GM12878 (cell line): ENCODE measurements around the gene CDC42BPA. TPM values are rescaled to one million over a fixed set of nuclear protein-coding genes. Genes with fewer than 3 reads are reported as not detected.

Experiments
- ATAC-seq: fragments of 200-7000 bp; cut with Tn5 transposase; 3 replicates; pipeline ENCODE4 v1.9.1; 2020; ENCODE audit warnings: mild to moderate bottlenecking, moderate library complexity
- BruUV-seq: library from RNA; stranded (reverse); fragments of 400-500 nt; replicated peaks from 2 replicates; lab custom pipeline; 2021; lab: Mats Ljungman, UMichigan
- CTCF ChIA-PET: fragments of 300-600 bp; sonication (Branson Sonifier 250); formaldehyde crosslinking; extraction: SDS; loops from one replicate; lab custom pipeline; 2021; ENCODE audit warnings: inconsistent platforms; lab: Yijun Ruan, JAX
- POLR2A ChIA-PET: fragments of 350-600 bp; formaldehyde crosslinking; extraction: SDS; loops from one replicate; lab custom pipeline; 2021; ENCODE audit warnings: inconsistent platforms; lab: Charles Lee
- RAD21 ChIA-PET: fragments of 300-600 bp; sonication (Branson Sonifier 250); formaldehyde crosslinking; loops from one replicate; lab custom pipeline; 2023; ENCODE audit warnings: antibody characterized with exemption; ENCODE audit not compliant: unreplicated experiment; lab: Charles Lee
- SMC1A ChIA-PET: fragments of 300-600 bp; sonication (Branson Sonifier 250); formaldehyde crosslinking; loops from one replicate; lab custom pipeline; 2023; ENCODE audit not compliant: unreplicated experiment, uncharacterized antibody; lab: Charles Lee
- DNase-seq: peaks from one replicate; pipeline ENCODE4 v3.0.0-alpha.2; 2011; ENCODE audit warnings: low read depth, low spot score
- FAIRE-seq: peaks from 3 replicates; lab custom pipeline; 2011; peaks lifted over from hg19 to GRCh38; lab: Jason Lieb, UNC
- H2AFZ ChIP-seq: 2 replicates; pipeline ENCODE4 v1.6.0; 2011; ENCODE audit warnings: low read depth, low read length, control low read depth; ENCODE audit not compliant: control insufficient read depth
- H3K27ac ChIP-seq: 2 replicates; pipeline ENCODE4 v1.5.1; 2011; ENCODE audit warnings: control low read depth; ENCODE audit not compliant: control insufficient read depth, insufficient read depth
- H3K27me3 ChIP-seq, 2 experiments: replicated peaks in 1 of 2; 2 replicates each; pipeline versions ENCODE4 v1.6.0 to v1.6.1; 2011; ENCODE audit warnings: low read length in 1 of 2; ENCODE audit not compliant: control insufficient read depth in 2 of 2, insufficient read depth in 2 of 2
- H3K36me3 ChIP-seq, 2 experiments: 2 replicates each; pipeline ENCODE4 v1.5.1; 2011; ENCODE audit warnings: low read length in 1 of 2; ENCODE audit not compliant: control insufficient read depth in 2 of 2, insufficient read depth in 2 of 2
- H3K4me1 ChIP-seq: 2 replicates; pipeline ENCODE4 v1.6.1; 2011; ENCODE audit warnings: mild to moderate bottlenecking, low read length, moderate library complexity, mixed read lengths; ENCODE audit not compliant: control insufficient read depth, insufficient read depth
- H3K4me2 ChIP-seq: 2 replicates; pipeline ENCODE4 v1.6.0; 2011; ENCODE audit warnings: control low read depth; ENCODE audit not compliant: control insufficient read depth, insufficient read depth
- H3K4me3 ChIP-seq: fragments of 200-600 bp; sonication (generic); 2 replicates; pipeline ENCODE4 v1.5.1; 2016
- H3K79me2 ChIP-seq: 2 replicates; pipeline ENCODE4 v1.6.0; 2011; ENCODE audit warnings: low read length; ENCODE audit not compliant: control insufficient read depth, insufficient read depth
- H3K9ac ChIP-seq: 2 replicates; pipeline ENCODE4 v1.8.0; 2011; ENCODE audit warnings: low read length, control low read depth, mixed read lengths; ENCODE audit not compliant: control insufficient read depth, insufficient read depth
- H3K9me3 ChIP-seq: replicated peaks from 3 replicates; pipeline ENCODE4 v1.5.1; 2011; ENCODE audit warnings: mild to moderate bottlenecking, low read length; ENCODE audit not compliant: control insufficient read depth, insufficient read depth
- H4K20me1 ChIP-seq: 2 replicates; pipeline ENCODE4 v1.6.0; 2011; ENCODE audit not compliant: control insufficient read depth, insufficient read depth
- ATF7 ChIP-seq: fragments of 450-650 bp; IDR thresholded peaks from 2 replicates; pipeline ENCODE4 v1.6.1; 2016; ENCODE audit warnings: low read depth, mild to moderate bottlenecking
- NFIC ChIP-seq: IDR thresholded peaks from 2 replicates; pipeline ENCODE4 v1.6.1; 2012; ENCODE audit warnings: low read depth, mild to moderate bottlenecking, inconsistent platforms, low read length, moderate library complexity
- NFXL1 ChIP-seq: fragments of 450-650 bp; IDR thresholded peaks from 2 replicates; pipeline ENCODE4 v1.6.1; 2017; ENCODE audit warnings: antibody characterized with exemption, mild to moderate bottlenecking, borderline replicate concordance
- NFYB ChIP-seq: IDR thresholded peaks from 2 replicates; pipeline ENCODE4 v1.6.1; 2011; ENCODE audit warnings: low read depth, mild to moderate bottlenecking, low read length, improper control_type of control experiment, moderate library complexity; ENCODE audit not compliant: insufficient read depth
- SP1 ChIP-seq: IDR thresholded peaks from one replicate; pipeline ENCODE4 v1.6.1; 2011; ENCODE audit warnings: low read depth, low read length
- SRF ChIP-seq, 2 experiments: IDR thresholded peaks; 2 replicates each; pipeline ENCODE4 v1.6.1; 2011; ENCODE audit warnings: low read depth in 2 of 2, low read length in 2 of 2, mild to moderate bottlenecking in 1 of 2, moderate library complexity in 1 of 2
- WGBS: methylation state at CpG from one replicate; pipeline ENCODE4 v1.1.6; 2016; ENCODE audit warnings: low lambda C conversion rate; ENCODE audit not compliant: insufficient replicate concordance, insufficient coverage; ENCODE audit errors: missing lambda C conversion rate; 5-methylcytosine and 5-hydroxymethylcytosine counted together
- in situ Hi-C: fragments of 300-500 bp; cut with MboI; formaldehyde crosslinking; loops from 9 replicates; pipeline ENCODE4 v1.14.3; 2018; ENCODE audit warnings: mixed read lengths
- intact Hi-C: fragments of 100-400 bp; cut with micrococcal nuclease; formaldehyde crosslinking; loops from one replicate; pipeline ENCODE4 v1.14.2; 2022; ENCODE audit not compliant: unreplicated experiment
- polyA plus RNA-seq, 11 experiments: library from polyadenylated mRNA; depleted of rRNA in 4 of 11; unstranded in 6 of 11; stranded (reverse) in 5 of 11; fragments of >200 nt; fragmentation: Nextera tagmentation in 4 of 11; fragmentation: Illumina TruSeq in 1 of 11; extraction: Ambion mirVana in 4 of 11; extraction: Trizol in 1 of 11; gene quantifications; 1 replicate in 1 of 11; 2 replicates in 10 of 11; pipeline versions ENCODE4 v1.2.1 to v1.2.3, GENCODE V29; 2011 to 2016; ENCODE audit warnings: inconsistent platforms in 2 of 11, missing spikeins in 2 of 11, low read depth in 1 of 11
- total RNA-seq, 4 experiments: library from RNA; depleted of rRNA in 3 of 4; stranded (reverse); fragments of >200 nt in 3 of 4; fragmentation: Illumina TruSeq in 1 of 4; extraction: Trizol in 1 of 4; gene quantifications; 2 replicates each; pipeline versions ENCODE4 v1.2.1 to v1.2.3, GENCODE V29; 2013 to 2021
- TF ChIP-seq, protein P1 (sequence below): fragments of 150-350 bp; IDR thresholded peaks from 2 replicates; pipeline ENCODE4 v1.6.1; 2016; ENCODE audit warnings: low read depth, low read length
- TF ChIP-seq, protein P2 (sequence below): fragments of 450-650 bp; formaldehyde crosslinking; IDR thresholded peaks from 2 replicates; pipeline ENCODE4 v1.5.0; 2022; ENCODE audit warnings: mild to moderate bottlenecking, missing genetic modification characterization
- TF ChIP-seq, protein P3 (sequence below): IDR thresholded peaks from 2 replicates; pipeline ENCODE4 v1.6.1; 2011; ENCODE audit warnings: mild to moderate bottlenecking, low read depth, low read length, moderate library complexity; ENCODE audit not compliant: insufficient replicate concordance

CDC42BPA gene
- total and polyA plus RNA-seq, 10 of the 15 experiments (the other 5 are each of a cell fraction or from before 2014, with no cell fraction given): 0.02 to 0.52 (median 0.10) TPM

DNA sequence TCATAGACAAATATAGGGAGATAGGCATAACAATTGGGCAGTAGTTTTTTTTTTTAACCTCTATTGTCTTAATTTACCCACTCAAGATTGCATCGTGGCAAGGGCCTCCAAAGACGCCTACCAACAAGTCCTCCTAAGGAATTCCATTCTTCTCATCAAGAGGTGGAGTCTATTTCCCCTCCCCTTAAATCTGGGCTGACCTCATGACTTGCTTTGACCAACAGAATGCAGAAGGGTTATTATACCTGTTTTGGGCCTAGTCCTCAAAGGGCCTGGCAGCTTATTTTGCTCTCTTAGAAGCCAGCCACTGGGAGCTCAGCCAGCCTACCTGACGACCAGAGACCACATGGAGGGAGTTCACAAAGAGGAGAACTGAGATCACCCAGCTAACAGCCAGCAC lies 285.9 kb downstream of the CDC42BPA start:
- no peaks in the 10 kb centered on the region for H3K9me3 ChIP-seq
- H3K27ac ChIP-seq: no peak overlapping the region
- CTCF ChIA-PET: no interaction called here
- POLR2A ChIA-PET: no interaction called here
- no peaks in the 10 kb centered on the region for H3K79me2 ChIP-seq
- no peak overlapping the region for H3K4me2 ChIP-seq
- H4K20me1 ChIP-seq: no peaks in the 10 kb centered on the region
- 53% methylated on average over 3 of the region's 3 CpGs for WGBS
- ATAC-seq (no peak), DNase-seq (no peak), FAIRE-seq (peak; percentile 13)
- intact Hi-C loops: loop anchor here (5.0 kb wide), 1 partner anchor 115 kb away; no protein-coding TSS in a partner anchor
- in situ Hi-C loops: no loop called here
- SMC1A ChIA-PET: interaction anchor here (0.7 kb wide), 1 partner anchor 9 kb away, joined by 3 read pairs; no protein-coding TSS in a partner anchor
- no peak overlapping the region for H3K9ac ChIP-seq
- no peaks in the 10 kb centered on the region for H3K36me3 ChIP-seq
- RAD21 ChIA-PET: no interaction called here
- H2AFZ ChIP-seq: no peak overlapping the region
- no peaks in the 10 kb centered on the region for H3K27me3 ChIP-seq
- H3K4me1 ChIP-seq: no peaks in the 10 kb centered on the region
- no peak overlapping the region for H3K4me3 ChIP-seq
- TF ChIP-seq, protein P1, sequence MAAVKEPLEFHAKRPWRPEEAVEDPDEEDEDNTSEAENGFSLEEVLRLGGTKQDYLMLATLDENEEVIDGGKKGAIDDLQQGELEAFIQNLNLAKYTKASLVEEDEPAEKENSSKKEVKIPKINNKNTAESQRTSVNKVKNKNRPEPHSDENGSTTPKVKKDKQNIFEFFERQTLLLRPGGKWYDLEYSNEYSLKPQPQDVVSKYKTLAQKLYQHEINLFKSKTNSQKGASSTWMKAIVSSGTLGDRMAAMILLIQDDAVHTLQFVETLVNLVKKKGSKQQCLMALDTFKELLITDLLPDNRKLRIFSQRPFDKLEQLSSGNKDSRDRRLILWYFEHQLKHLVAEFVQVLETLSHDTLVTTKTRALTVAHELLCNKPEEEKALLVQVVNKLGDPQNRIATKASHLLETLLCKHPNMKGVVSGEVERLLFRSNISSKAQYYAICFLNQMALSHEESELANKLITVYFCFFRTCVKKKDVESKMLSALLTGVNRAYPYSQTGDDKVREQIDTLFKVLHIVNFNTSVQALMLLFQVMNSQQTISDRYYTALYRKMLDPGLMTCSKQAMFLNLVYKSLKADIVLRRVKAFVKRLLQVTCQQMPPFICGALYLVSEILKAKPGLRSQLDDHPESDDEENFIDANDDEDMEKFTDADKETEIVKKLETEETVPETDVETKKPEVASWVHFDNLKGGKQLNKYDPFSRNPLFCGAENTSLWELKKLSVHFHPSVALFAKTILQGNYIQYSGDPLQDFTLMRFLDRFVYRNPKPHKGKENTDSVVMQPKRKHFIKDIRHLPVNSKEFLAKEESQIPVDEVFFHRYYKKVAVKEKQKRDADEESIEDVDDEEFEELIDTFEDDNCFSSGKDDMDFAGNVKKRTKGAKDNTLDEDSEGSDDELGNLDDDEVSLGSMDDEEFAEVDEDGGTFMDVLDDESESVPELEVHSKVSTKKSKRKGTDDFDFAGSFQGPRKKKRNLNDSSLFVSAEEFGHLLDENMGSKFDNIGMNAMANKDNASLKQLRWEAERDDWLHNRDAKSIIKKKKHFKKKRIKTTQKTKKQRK: no peak
- no TSS peak for BruUV-seq

DNA sequence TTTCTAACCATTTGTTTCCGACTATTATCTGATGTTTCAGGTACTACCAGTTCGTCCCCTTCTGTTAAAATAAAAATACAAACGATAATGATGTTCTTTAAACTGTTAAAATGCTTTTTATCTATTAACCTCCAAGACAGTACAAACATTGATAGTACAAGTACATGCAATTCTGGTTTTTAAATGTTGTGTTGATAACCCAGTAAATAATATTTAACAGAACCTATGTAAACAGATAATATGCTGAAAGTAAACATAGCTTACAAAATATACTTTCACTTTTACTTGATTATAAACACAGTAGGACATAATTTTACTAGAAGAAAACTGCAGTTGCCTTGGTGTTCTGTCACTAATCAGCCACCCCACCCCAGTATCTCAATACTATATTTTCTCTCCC lies 301.3 kb downstream of the CDC42BPA start:
- Histone ChIP-seq H3K79me2 (no peaks in the 10 kb centered on the region), H2AFZ (no peak overlapping the region), H3K36me3 (no peaks in the 10 kb centered on the region), H3K4me2 (no peak overlapping the region), H3K4me1 (no peaks in the 10 kb centered on the region), H3K9ac (no peak overlapping the region), H3K27me3 (no peaks in the 10 kb centered on the region), H3K9me3 (no peaks in the 10 kb centered on the region), H3K4me3 (no peak overlapping the region), H3K27ac (no peak overlapping the region), H4K20me1 (no peaks in the 10 kb centered on the region)
- ChIA-PET POLR2A (no interaction called here), RAD21 (interaction anchor here (0.9 kb wide), 1 partner anchor 95 kb away, joined by 3 read pairs; no protein-coding TSS in a partner anchor), SMC1A (no interaction called here), CTCF (interaction anchor here (0.6 kb wide), 1 partner anchor 16 kb away, joined by 3 read pairs; no protein-coding TSS in a partner anchor)
- WGBS: 26% methylated on average over 3 of the region's 3 CpGs
- DNase-seq: no peak
- in situ Hi-C loops (no loop called here), intact Hi-C loops (no loop called here)
- no peak for FAIRE-seq
- ATAC-seq: no peak
- no TSS peak for BruUV-seq
- no peak for TF ChIP-seq NFYB
- TF ChIP-seq ATF7: no peak
- TF ChIP-seq, protein P2, sequence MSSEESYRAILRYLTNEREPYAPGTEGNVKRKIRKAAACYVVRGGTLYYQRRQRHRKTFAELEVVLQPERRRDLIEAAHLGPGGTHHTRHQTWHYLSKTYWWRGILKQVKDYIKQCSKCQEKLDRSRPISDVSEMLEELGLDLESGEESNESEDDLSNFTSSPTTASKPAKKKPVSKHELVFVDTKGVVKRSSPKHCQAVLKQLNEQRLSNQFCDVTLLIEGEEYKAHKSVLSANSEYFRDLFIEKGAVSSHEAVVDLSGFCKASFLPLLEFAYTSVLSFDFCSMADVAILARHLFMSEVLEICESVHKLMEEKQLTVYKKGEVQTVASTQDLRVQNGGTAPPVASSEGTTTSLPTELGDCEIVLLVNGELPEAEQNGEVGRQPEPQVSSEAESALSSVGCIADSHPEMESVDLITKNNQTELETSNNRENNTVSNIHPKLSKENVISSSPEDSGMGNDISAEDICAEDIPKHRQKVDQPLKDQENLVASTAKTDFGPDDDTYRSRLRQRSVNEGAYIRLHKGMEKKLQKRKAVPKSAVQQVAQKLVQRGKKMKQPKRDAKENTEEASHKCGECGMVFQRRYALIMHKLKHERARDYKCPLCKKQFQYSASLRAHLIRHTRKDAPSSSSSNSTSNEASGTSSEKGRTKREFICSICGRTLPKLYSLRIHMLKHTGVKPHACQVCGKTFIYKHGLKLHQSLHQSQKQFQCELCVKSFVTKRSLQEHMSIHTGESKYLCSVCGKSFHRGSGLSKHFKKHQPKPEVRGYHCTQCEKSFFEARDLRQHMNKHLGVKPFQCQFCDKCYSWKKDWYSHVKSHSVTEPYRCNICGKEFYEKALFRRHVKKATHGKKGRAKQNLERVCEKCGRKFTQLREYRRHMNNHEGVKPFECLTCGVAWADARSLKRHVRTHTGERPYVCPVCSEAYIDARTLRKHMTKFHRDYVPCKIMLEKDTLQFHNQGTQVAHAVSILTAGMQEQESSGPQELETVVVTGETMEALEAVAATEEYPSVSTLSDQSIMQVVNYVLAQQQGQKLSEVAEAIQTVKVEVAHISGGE (CRISPR knock-in tag): no peak
- no peak for TF ChIP-seq NFIC
- no peak for TF ChIP-seq NFXL1
- no peak for TF ChIP-seq SP1
- no peak for TF ChIP-seq SRF (IDR thresholded peaks at IDR 0.05; ENCODE audit: low read depth in 2 of 2, low read length in 2 of 2)
- TF ChIP-seq, protein P3, sequence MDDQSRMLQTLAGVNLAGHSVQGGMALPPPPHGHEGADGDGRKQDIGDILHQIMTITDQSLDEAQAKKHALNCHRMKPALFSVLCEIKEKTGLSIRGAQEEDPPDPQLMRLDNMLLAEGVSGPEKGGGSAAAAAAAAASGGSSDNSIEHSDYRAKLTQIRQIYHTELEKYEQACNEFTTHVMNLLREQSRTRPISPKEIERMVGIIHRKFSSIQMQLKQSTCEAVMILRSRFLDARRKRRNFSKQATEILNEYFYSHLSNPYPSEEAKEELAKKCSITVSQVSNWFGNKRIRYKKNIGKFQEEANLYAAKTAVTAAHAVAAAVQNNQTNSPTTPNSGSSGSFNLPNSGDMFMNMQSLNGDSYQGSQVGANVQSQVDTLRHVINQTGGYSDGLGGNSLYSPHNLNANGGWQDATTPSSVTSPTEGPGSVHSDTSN: no peak
